ENCODE results near the gene MAP2K5.

MAP2K5 gene

GRCh38 chr15:67777773-67778172 lies 235.3 kb downstream of the MAP2K5 start:
- H3K4me3 ChIP-seq (ENCODE audit: low read length): no peak overlapping the region
- no peak for TF ChIP-seq CTCF (conservative IDR thresholded peaks at IDR 0.05; ENCODE audit: low read length)

GRCh38 chr15:67778968-67779548 lies 236.6 kb downstream of the MAP2K5 start:
- DNase-seq (ENCODE audit: low read depth): no peak
- no peak for TF ChIP-seq CTCF (conservative IDR thresholded peaks at IDR 0.05; ENCODE audit: low read length)
- no peak overlapping the region for H3K4me3 ChIP-seq (ENCODE audit: low read length)

More at GRCh38 chr15:67777773-67778172, 235.3 kb downstream of the MAP2K5 start:
- DNase-seq (ENCODE audit: low read depth): no peak

GRCh38 chr15:67779549-67780111 lies 237.1 kb downstream of the MAP2K5 start:
- TF ChIP-seq CTCF (conservative IDR thresholded peaks at IDR 0.05; ENCODE audit: low read length): no peak
- no peak overlapping the region for H3K4me3 ChIP-seq (ENCODE audit: low read length)
- DNase-seq (ENCODE audit: low read depth): no peak

- no peak overlapping the region for H3K4me3 ChIP-seq (ENCODE audit: low read length)
- TF ChIP-seq CTCF (conservative IDR thresholded peaks at IDR 0.05; ENCODE audit: low read length): no peak
- DNase-seq (ENCODE audit: low read depth): no peak
Measured at GRCh38 chr15:67781061-67781460, 238.6 kb downstream of the MAP2K5 start.

- no peak for DNase-seq (ENCODE audit: low read depth)
- no peak for TF ChIP-seq CTCF (conservative IDR thresholded peaks at IDR 0.05; ENCODE audit: low read length)
- H3K4me3 ChIP-seq (ENCODE audit: low read length): no peak overlapping the region
Measured at GRCh38 chr15:67781907-67782690, 239.6 kb downstream of the MAP2K5 start.

GRCh38 chr15:67782691-67782991 lies 240.1 kb downstream of the MAP2K5 start:
- no peak overlapping the region for H3K4me3 ChIP-seq (ENCODE audit: low read length)
- no peak for TF ChIP-seq CTCF (conservative IDR thresholded peaks at IDR 0.05; ENCODE audit: low read length)
- DNase-seq (ENCODE audit: low read depth): no peak

- no peak for TF ChIP-seq CTCF (conservative IDR thresholded peaks at IDR 0.05; ENCODE audit: low read length)
- DNase-seq (ENCODE audit: low read depth): no peak
- H3K4me3 ChIP-seq (ENCODE audit: low read length): no peak overlapping the region
Measured at GRCh38 chr15:67783303-67783702, 240.8 kb downstream of the MAP2K5 start.

Measured in AG10803 (cell line).